HEK293 (cell line): ENCODE data around the gene RABEPK.

ENCODE experiments used
- CTCF ChIP-seq: fragments of 450-650 bp; formaldehyde crosslinking; IDR thresholded peaks from 2 replicates; pipeline ENCODE4 v1.5.1; 2016; ENCODE audit warnings: missing biosample characterization, missing genetic modification characterization
- EGR2 ChIP-seq: fragments of 450-650 bp; formaldehyde crosslinking; IDR thresholded peaks from 2 replicates; pipeline ENCODE4 v1.5.1; 2016; ENCODE audit warnings: low read depth, missing biosample characterization, missing genetic modification characterization
- GLI4 ChIP-seq: fragments of 450-650 bp; formaldehyde crosslinking; IDR thresholded peaks from 2 replicates; pipeline ENCODE4 v1.5.1; 2016; ENCODE audit warnings: missing biosample characterization, missing genetic modification characterization
- GLIS1 ChIP-seq: fragments of 450-650 bp; formaldehyde crosslinking; IDR thresholded peaks from 2 replicates; pipeline ENCODE4 v1.5.1; 2016; ENCODE audit warnings: missing biosample characterization, missing genetic modification characterization
- HOXC10 ChIP-seq: sonication (generic); formaldehyde crosslinking; IDR thresholded peaks from 2 replicates; pipeline ENCODE4 v1.8.1; 2023; ENCODE audit warnings: mild to moderate bottlenecking, missing genetic modification reagents
- SCRT2 ChIP-seq: fragments of 450-650 bp; formaldehyde crosslinking; IDR thresholded peaks from 2 replicates; pipeline ENCODE4 v1.5.1; 2016; ENCODE audit warnings: missing biosample characterization, missing genetic modification characterization
- SP2 ChIP-seq: fragments of 450-650 bp; formaldehyde crosslinking; IDR thresholded peaks from 2 replicates; pipeline ENCODE4 v1.5.1; 2016; ENCODE audit warnings: missing biosample characterization, missing genetic modification characterization
- WT1 ChIP-seq: fragments of 450-650 bp; formaldehyde crosslinking; IDR thresholded peaks from 2 replicates; pipeline ENCODE4 v1.5.1; 2016; ENCODE audit warnings: missing biosample characterization, missing genetic modification characterization
- ZBTB11 ChIP-seq: fragments of 450-650 bp; formaldehyde crosslinking; conservative IDR thresholded peaks from 2 replicates; pipeline ENCODE4 v1.5.1; 2016; ENCODE audit warnings: low read depth, missing biosample characterization, missing genetic modification characterization
- ZBTB20 ChIP-seq: fragments of 450-650 bp; formaldehyde crosslinking; IDR thresholded peaks from 2 replicates; pipeline ENCODE4 v1.5.1; 2016; ENCODE audit warnings: missing biosample characterization, missing genetic modification characterization
- ZBTB21 ChIP-seq: fragments of 450-650 bp; formaldehyde crosslinking; IDR thresholded peaks from 2 replicates; pipeline ENCODE4 v1.5.1; 2017; ENCODE audit warnings: missing biosample characterization, missing genetic modification characterization
- ZBTB26 ChIP-seq: fragments of 450-650 bp; formaldehyde crosslinking; optimal IDR thresholded peaks from 2 replicates; pipeline ENCODE3; 2016; ENCODE audit warnings: missing biosample characterization, mild to moderate bottlenecking, missing genetic modification characterization
- ZIC2 ChIP-seq: fragments of 450-650 bp; formaldehyde crosslinking; IDR thresholded peaks from 2 replicates; pipeline ENCODE4 v1.5.1; 2016; ENCODE audit warnings: missing biosample characterization, missing genetic modification characterization
- ZNF324 ChIP-seq: fragments of 450-650 bp; formaldehyde crosslinking; IDR thresholded peaks from 2 replicates; pipeline ENCODE4 v1.5.1; 2016; ENCODE audit warnings: missing biosample characterization, missing genetic modification characterization
- ZNF335 ChIP-seq: fragments of 450-650 bp; formaldehyde crosslinking; conservative IDR thresholded peaks from 2 replicates; pipeline ENCODE4 v1.5.1; 2016; ENCODE audit warnings: missing biosample characterization, missing genetic modification characterization
- ZNF341 ChIP-seq: fragments of 450-650 bp; formaldehyde crosslinking; IDR thresholded peaks from 2 replicates; pipeline ENCODE4; 2016; ENCODE audit warnings: low read depth, missing biosample characterization, missing genetic modification characterization
- ZNF398 ChIP-seq: fragments of 450-650 bp; formaldehyde crosslinking; IDR thresholded peaks from 2 replicates; pipeline ENCODE4 v1.5.1; 2017; ENCODE audit warnings: missing biosample characterization, missing genetic modification characterization
- ZNF473 ChIP-seq: fragments of 450-650 bp; formaldehyde crosslinking; IDR thresholded peaks from 2 replicates; pipeline ENCODE4 v1.5.1; 2017; ENCODE audit warnings: missing biosample characterization, missing genetic modification characterization
- ZNF518A ChIP-seq: fragments of 450-650 bp; formaldehyde crosslinking; conservative IDR thresholded peaks from 2 replicates; pipeline ENCODE4 v1.5.1; 2016; ENCODE audit warnings: low read depth, missing biosample characterization, missing genetic modification characterization
- ZNF561 ChIP-seq: fragments of 450-650 bp; IDR thresholded peaks from 2 replicates; pipeline ENCODE4 v1.5.1; 2018; ENCODE audit warnings: missing biosample characterization, missing genetic modification characterization, borderline replicate concordance
- ZNF677 ChIP-seq: fragments of 450-650 bp; IDR thresholded peaks from 2 replicates; pipeline ENCODE4 v1.5.0; 2018; ENCODE audit warnings: missing biosample characterization, mild to moderate bottlenecking, missing genetic modification characterization, moderate library complexity
- ZNF747 ChIP-seq: fragments of 450-650 bp; formaldehyde crosslinking; IDR thresholded peaks from 2 replicates; pipeline ENCODE4 v1.5.1; 2016; ENCODE audit warnings: missing biosample characterization, missing genetic modification characterization
- ZSCAN5A ChIP-seq: fragments of 450-650 bp; formaldehyde crosslinking; IDR thresholded peaks from 2 replicates; pipeline ENCODE4 v1.5.1; 2016; ENCODE audit warnings: missing biosample characterization, missing genetic modification characterization
- ZXDB ChIP-seq: fragments of 450-650 bp; formaldehyde crosslinking; IDR thresholded peaks from 2 replicates; pipeline ENCODE4 v1.5.1; 2016; ENCODE audit warnings: missing biosample characterization, missing genetic modification characterization

RABEPK gene

GRCh38 chr9:125261501-125262293 lies 61.4 kb downstream of the RABEPK start, which contains the start of gene GAPVD1 (continued):
- TF ChIP-seq ZNF398 (tag by site-specific recombination) (peak; percentile 27; the same call in 1 of the 2 replicates), CTCF (tag by site-specific recombination) (peak; percentile 72), ZBTB26 (tag by site-specific recombination) (peak; percentile 28), ZNF324 (tag by site-specific recombination) (peak; percentile 28; the same call in 1 of the 2 replicates), GLIS1 (tag by site-specific recombination) (peak; percentile 37), GLI4 (tag by site-specific recombination) (no peak), SCRT2 (peak; percentile 92), ZNF518A (tag by site-specific recombination) (peak; percentile 71), ZXDB (tag by site-specific recombination) (0 out of 2 replicates have a peak, but pooled peaks have one; percentile 43), ZSCAN5A (tag by site-specific recombination) (peak; percentile 35; the same call in 1 of the 2 replicates), ZBTB11 (peak; percentile 95), ZNF677 (tag by site-specific recombination) (no peak), ZNF747 (tag by site-specific recombination) (no peak), ZNF341 (peak; percentile 35; the same call in 1 of the 2 replicates), ZNF561 (0 out of 2 replicates have a peak, but pooled peaks have one; percentile 31), WT1 (0 out of 2 replicates have a peak, but pooled peaks have one; percentile 18), ZBTB21 (tag by site-specific recombination) (no peak), EGR2 (tag by site-specific recombination) (peak; percentile 39; the same call in 1 of the 2 replicates), ZBTB20 (peak; percentile 56; the same call in 1 of the 2 replicates), HOXC10 (CRISPR knock-in tag) (0 out of 2 replicates have a peak, but pooled peaks have one; percentile 63), ZIC2 (tag by site-specific recombination) (peak; percentile 30; the same call in 1 of the 2 replicates), ZNF335 (tag by site-specific recombination) (peak; percentile 91), SP2 (tag by site-specific recombination) (peak; percentile 14; the same call in 1 of the 2 replicates), ZNF473 (tag by site-specific recombination) (no peak)
